ENCODE measurements around the gene PCOLCE2. TPM values are rescaled to one million over a fixed set of nuclear protein-coding genes. Genes with fewer than 3 reads are reported as not detected.

PCOLCE2 gene
- total and polyA plus RNA-seq, 10 of the 15 experiments (the other 5 are each of a cell fraction or from before 2014, with no cell fraction given): 0.11 to 7.6 (median 0.40) TPM

DNA sequence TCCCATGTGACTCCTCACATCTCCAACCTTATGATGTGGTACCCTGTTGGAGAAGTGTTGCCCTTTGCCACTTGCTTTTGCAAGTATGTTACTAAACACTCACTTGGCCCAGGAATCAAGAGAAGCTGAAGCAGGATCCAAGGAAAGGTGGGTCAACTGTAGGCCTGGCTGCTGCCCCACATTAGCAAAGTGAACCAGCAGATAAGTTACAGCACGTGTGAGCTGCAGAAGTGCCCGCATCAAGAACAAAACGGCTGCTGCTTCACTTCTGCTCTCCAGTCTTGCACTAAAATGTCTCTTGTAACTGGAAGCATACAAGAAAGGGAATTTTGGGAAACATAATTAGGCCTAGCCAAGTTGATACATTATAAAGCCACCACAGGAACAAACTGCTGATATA, 79.6 kb downstream of the PCOLCE2 start (continued):
- TF ChIP-seq, protein P1, sequence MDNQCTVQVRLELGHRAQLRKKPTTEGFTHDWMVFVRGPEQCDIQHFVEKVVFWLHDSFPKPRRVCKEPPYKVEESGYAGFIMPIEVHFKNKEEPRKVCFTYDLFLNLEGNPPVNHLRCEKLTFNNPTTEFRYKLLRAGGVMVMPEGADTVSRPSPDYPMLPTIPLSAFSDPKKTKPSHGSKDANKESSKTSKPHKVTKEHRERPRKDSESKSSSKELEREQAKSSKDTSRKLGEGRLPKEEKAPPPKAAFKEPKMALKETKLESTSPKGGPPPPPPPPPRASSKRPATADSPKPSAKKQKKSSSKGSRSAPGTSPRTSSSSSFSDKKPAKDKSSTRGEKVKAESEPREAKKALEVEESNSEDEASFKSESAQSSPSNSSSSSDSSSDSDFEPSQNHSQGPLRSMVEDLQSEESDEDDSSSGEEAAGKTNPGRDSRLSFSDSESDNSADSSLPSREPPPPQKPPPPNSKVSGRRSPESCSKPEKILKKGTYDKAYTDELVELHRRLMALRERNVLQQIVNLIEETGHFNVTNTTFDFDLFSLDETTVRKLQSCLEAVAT (IDR thresholded peaks at IDR 0.05): no peak
- no peak for TF ChIP-seq CBX3 (IDR thresholded peaks at IDR 0.05; ENCODE audit: borderline replicate concordance, low read depth)

DNA sequence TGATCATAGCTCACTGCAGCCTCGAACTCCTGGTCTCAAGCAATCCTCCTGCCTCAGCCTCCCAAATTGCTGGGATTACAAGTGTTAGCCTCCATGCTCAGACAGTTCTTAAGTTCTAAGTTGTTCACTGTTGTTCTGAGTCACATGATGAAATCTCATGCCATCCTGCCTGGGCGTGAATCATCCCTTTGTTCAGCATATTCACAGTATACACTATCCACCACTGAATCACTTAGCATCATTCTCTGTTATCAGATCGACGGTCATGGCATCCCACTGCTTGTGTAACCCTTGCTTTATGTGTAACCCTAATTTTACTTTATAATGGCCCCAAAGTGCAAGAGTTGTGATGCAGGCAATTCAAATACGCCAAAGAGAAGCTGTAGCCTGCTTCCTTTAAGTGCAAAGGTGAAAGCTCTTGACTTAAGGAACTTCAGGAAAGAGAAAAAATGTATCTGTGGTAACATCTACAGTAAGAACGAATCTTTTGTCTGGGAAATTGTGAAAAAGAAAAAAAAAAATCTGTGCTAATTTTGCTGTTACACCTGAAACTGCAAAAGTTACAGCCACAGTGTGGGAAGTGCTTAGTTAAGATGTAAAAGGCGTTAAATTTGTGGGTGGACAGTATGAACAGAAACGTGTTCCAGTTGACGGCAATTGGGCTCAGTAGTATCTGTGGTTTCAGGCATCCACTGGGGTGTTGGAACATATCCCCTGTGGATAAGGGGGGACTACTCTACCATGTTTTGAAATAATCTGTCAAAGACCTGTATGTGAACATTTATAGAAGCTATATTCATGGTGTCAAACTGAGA, 80.6 kb downstream of the PCOLCE2 start:
- no peak for DNase-seq (ENCODE audit: low read depth, low spot score)
- POLR2A ChIA-PET: no interaction called here
- no peak for TF ChIP-seq CHD1 (IDR thresholded peaks at IDR 0.05; ENCODE audit: low read depth, low read length)
- TF ChIP-seq, protein P2, sequence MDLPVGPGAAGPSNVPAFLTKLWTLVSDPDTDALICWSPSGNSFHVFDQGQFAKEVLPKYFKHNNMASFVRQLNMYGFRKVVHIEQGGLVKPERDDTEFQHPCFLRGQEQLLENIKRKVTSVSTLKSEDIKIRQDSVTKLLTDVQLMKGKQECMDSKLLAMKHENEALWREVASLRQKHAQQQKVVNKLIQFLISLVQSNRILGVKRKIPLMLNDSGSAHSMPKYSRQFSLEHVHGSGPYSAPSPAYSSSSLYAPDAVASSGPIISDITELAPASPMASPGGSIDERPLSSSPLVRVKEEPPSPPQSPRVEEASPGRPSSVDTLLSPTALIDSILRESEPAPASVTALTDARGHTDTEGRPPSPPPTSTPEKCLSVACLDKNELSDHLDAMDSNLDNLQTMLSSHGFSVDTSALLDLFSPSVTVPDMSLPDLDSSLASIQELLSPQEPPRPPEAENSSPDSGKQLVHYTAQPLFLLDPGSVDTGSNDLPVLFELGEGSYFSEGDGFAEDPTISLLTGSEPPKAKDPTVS (IDR thresholded peaks at IDR 0.05; ENCODE audit: low read depth, low read length): no peak
- TF ChIP-seq, protein P3, sequence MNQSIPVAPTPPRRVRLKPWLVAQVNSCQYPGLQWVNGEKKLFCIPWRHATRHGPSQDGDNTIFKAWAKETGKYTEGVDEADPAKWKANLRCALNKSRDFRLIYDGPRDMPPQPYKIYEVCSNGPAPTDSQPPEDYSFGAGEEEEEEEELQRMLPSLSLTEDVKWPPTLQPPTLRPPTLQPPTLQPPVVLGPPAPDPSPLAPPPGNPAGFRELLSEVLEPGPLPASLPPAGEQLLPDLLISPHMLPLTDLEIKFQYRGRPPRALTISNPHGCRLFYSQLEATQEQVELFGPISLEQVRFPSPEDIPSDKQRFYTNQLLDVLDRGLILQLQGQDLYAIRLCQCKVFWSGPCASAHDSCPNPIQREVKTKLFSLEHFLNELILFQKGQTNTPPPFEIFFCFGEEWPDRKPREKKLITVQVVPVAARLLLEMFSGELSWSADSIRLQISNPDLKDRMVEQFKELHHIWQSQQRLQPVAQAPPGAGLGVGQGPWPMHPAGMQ (IDR thresholded peaks at IDR 0.05; ENCODE audit: borderline replicate concordance): no peak
- TF ChIP-seq CREB1 (IDR thresholded peaks at IDR 0.05; ENCODE audit: low read depth): no peak
- TF ChIP-seq BCL11A (IDR thresholded peaks at IDR 0.05; ENCODE audit: low read depth, low read length): no peak
- no peak for TF ChIP-seq SIX5 (IDR thresholded peaks at IDR 0.05; ENCODE audit: low read depth, low read length, severe bottlenecking)
- TF ChIP-seq, protein P4, sequence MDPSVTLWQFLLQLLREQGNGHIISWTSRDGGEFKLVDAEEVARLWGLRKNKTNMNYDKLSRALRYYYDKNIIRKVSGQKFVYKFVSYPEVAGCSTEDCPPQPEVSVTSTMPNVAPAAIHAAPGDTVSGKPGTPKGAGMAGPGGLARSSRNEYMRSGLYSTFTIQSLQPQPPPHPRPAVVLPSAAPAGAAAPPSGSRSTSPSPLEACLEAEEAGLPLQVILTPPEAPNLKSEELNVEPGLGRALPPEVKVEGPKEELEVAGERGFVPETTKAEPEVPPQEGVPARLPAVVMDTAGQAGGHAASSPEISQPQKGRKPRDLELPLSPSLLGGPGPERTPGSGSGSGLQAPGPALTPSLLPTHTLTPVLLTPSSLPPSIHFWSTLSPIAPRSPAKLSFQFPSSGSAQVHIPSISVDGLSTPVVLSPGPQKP (IDR thresholded peaks at IDR 0.05; ENCODE audit: low read depth, low read length): no peak
- TF ChIP-seq, protein P5, sequence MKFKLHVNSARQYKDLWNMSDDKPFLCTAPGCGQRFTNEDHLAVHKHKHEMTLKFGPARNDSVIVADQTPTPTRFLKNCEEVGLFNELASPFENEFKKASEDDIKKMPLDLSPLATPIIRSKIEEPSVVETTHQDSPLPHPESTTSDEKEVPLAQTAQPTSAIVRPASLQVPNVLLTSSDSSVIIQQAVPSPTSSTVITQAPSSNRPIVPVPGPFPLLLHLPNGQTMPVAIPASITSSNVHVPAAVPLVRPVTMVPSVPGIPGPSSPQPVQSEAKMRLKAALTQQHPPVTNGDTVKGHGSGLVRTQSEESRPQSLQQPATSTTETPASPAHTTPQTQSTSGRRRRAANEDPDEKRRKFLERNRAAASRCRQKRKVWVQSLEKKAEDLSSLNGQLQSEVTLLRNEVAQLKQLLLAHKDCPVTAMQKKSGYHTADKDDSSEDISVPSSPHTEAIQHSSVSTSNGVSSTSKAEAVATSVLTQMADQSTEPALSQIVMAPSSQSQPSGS (IDR thresholded peaks at IDR 0.05; ENCODE audit: low read length): no peak
- TF ChIP-seq, protein P6, sequence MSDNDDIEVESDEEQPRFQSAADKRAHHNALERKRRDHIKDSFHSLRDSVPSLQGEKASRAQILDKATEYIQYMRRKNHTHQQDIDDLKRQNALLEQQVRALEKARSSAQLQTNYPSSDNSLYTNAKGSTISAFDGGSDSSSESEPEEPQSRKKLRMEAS (IDR thresholded peaks at IDR 0.05; ENCODE audit: low read depth, low read length): no peak
- no peak for TF ChIP-seq RFX5 (IDR thresholded peaks at IDR 0.05; ENCODE audit: low read depth, low read length)
- TF ChIP-seq IKZF2 (IDR thresholded peaks at IDR 0.05): peak; percentile 68 to 70; a peak in 3 of 4 replicates
- peak; percentile 71 for TF ChIP-seq MEF2B (IDR thresholded peaks at IDR 0.05; ENCODE audit: partially characterized antibody, poor library complexity, severe bottlenecking)
- TF ChIP-seq LARP7 (IDR thresholded peaks at IDR 0.05): no peak

More for the DNA sequence above, 80.6 kb downstream of the PCOLCE2 start:
- ChIA-PET SMC1A (ENCODE audit: uncharacterized antibody, unreplicated experiment) (interaction anchor here (2.9 kb wide), 1 partner anchor 21 kb away, joined by 9 read pairs; no protein-coding TSS in a partner anchor), CTCF (interaction anchor here (1.0 to 2.3 kb wide), 2 partner anchors 15 to 21 kb away, joined by 4 to 11 read pairs; no protein-coding TSS in a partner anchor), RAD21 (ENCODE audit: unreplicated experiment) (no interaction called here)
- FAIRE-seq: no peak
- Histone ChIP-seq H3K4me1 (ENCODE audit: control insufficient read depth, insufficient read depth, low read length) (no peaks in the 10 kb centered on the region), H3K27ac (ENCODE audit: control insufficient read depth, insufficient read depth) (no peak overlapping the region), H3K36me3 (ENCODE audit: control insufficient read depth in 2 of 2, insufficient read depth in 2 of 2, low read length in 1 of 2) (no peaks in the 10 kb centered on the region), H4K20me1 (ENCODE audit: control insufficient read depth, insufficient read depth) (no peaks in the 10 kb centered on the region; the same call in 1 of the 2 replicates), H3K79me2 (ENCODE audit: control insufficient read depth, insufficient read depth, low read length) (no peaks in the 10 kb centered on the region), H3K27me3 (replicated peaks in 1 of 2; ENCODE audit: control insufficient read depth in 2 of 2, insufficient read depth in 2 of 2, low read length in 1 of 2) (no peaks in the 10 kb centered on the region), H3K9ac (ENCODE audit: control insufficient read depth, insufficient read depth, low read length) (no peak overlapping the region), H3K4me3 (no peak overlapping the region), H3K4me2 (ENCODE audit: control insufficient read depth, insufficient read depth) (no peak overlapping the region), H2AFZ (ENCODE audit: control insufficient read depth, low read depth, low read length) (no peak overlapping the region), H3K9me3 (replicated peaks; ENCODE audit: control insufficient read depth, insufficient read depth, low read length) (no peaks in the 10 kb centered on the region)
- ATAC-seq: peak; percentile 60
- intact Hi-C loops (cut with micrococcal nuclease; ENCODE audit: unreplicated experiment): no loop called here
- 40% methylated on average over 9 of the region's 9 CpGs for WGBS (ENCODE audit: insufficient coverage, insufficient replicate concordance, low lambda C conversion rate, missing lambda C conversion rate)
- in situ Hi-C loops (cut with MboI): no loop called here
- no TSS peak for BruUV-seq (replicated peaks)

Measured in GM12878 (cell line).